ENCODE measurements around the gene UPF3A.

DNA sequence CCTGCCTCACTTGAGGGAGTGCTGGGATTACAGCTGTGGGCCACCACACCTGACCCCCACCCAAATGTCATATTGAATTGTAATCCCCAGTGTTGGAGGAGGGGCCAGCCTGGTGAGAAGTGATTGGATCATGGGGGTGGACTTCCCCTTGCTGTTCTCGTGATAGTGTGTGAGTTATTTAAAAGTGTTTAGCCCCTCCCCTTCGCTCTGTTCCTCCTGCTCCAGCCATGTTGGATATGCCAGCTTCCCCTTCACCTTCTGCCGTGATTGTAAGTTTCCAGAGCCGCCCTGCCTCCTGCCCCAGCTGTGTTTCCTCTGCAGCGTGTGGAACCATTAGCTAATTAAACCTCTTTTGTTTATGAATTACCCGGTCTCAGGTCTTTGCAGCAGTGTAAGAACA is 46.6 kb downstream of the UPF3A start:
- no peak for TF ChIP-seq POLR2A (IDR thresholded peaks at IDR 0.05)
- TF ChIP-seq, protein P1, sequence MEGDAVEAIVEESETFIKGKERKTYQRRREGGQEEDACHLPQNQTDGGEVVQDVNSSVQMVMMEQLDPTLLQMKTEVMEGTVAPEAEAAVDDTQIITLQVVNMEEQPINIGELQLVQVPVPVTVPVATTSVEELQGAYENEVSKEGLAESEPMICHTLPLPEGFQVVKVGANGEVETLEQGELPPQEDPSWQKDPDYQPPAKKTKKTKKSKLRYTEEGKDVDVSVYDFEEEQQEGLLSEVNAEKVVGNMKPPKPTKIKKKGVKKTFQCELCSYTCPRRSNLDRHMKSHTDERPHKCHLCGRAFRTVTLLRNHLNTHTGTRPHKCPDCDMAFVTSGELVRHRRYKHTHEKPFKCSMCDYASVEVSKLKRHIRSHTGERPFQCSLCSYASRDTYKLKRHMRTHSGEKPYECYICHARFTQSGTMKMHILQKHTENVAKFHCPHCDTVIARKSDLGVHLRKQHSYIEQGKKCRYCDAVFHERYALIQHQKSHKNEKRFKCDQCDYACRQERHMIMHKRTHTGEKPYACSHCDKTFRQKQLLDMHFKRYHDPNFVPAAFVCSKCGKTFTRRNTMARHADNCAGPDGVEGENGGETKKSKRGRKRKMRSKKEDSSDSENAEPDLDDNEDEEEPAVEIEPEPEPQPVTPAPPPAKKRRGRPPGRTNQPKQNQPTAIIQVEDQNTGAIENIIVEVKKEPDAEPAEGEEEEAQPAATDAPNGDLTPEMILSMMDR (IDR thresholded peaks at IDR 0.05), result no peak
- no peak for TF ChIP-seq POLR2AphosphoS5 (IDR thresholded peaks at IDR 0.05)
- no peak for TF ChIP-seq EP300 (IDR thresholded peaks at IDR 0.05)

Data from stomach (tissue), 4 donors.